Tracheal epithelial cell (primary cell): ENCODE measurements around the gene NYAP2. TPM values are rescaled to one million over a fixed set of nuclear protein-coding genes. Genes with fewer than 3 reads are reported as not detected.

Experiments
- total RNA-seq: library from RNA; depleted of rRNA; stranded (reverse); fragments of >200 nt; gene quantifications from 2 replicates; pipeline ENCODE4 v1.2.1, GENCODE V29; 2014

NYAP2 gene
- under 0.01 TPM in 1 of 2 replicates, not detected in the other for total RNA-seq

DNA sequence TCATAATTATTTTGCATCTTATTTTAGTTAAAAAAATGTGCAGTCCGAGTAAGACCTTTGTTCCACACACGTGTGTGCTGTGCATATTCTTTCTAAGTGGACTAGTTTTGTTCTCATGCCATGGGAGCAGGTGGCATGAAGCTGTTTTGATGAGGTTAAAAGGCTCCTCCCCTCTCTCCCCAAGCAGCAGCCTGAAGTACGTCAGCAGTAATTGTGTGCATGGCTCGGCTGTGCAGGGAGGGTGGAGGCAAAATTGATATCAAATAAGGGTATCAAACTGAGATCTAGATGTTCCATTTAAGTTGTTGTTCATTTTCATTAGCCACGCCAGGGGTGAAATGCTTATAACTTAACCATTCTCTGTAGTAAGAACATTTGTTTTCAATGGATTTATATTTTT is at the start of gene NYAP2:
Gene NYAP2, plus strand, starts transcription at position 207 of the 400 bp plus-strand sequence. CDS start 9,171 bp downstream, outside the sequence.

